Fibroblast of lung (primary cell): ENCODE measurements around the gene ECI2. TPM values are rescaled to one million over a fixed set of nuclear protein-coding genes. Genes with fewer than 3 reads are reported as not detected.

Experiments used
- DNase-seq, 2 donors: peaks; one replicate each; pipeline versions ENCODE4 v3.0.0 to v3.0.0-alpha.2; 2010; ENCODE audit warnings: low read depth in 2 of 2
- H2AFZ ChIP-seq: 2 replicates; pipeline ENCODE4 v1.5.1; 2012; ENCODE audit warnings: low read length, control low read depth, inconsistent platforms
- H3K27ac ChIP-seq: 2 replicates; pipeline ENCODE4 v1.5.1; 2011; ENCODE audit warnings: low read length, control low read depth; ENCODE audit not compliant: insufficient read depth
- H3K27me3 ChIP-seq: 2 replicates; pipeline ENCODE4 v1.5.1; 2011; ENCODE audit warnings: mild to moderate bottlenecking, low read length; ENCODE audit not compliant: control insufficient read depth, insufficient read depth
- H3K36me3 ChIP-seq: 2 replicates; pipeline ENCODE4 v1.5.1; 2011; ENCODE audit warnings: low read length; ENCODE audit not compliant: control insufficient read depth, insufficient read depth
- H3K4me1 ChIP-seq: 2 replicates; pipeline ENCODE4 v1.5.1; 2011; ENCODE audit warnings: low read length; ENCODE audit not compliant: control insufficient read depth, insufficient read depth; ENCODE audit errors: extremely low read depth
- H3K4me2 ChIP-seq: 2 replicates; pipeline ENCODE4 v1.5.1; 2011; ENCODE audit warnings: low read length, control low read depth; ENCODE audit not compliant: insufficient read depth; ENCODE audit errors: extremely low read depth
- H3K4me3 ChIP-seq, 4 experiments: fragments of 200-600 bp in 1 of 4; sonication (generic) in 1 of 4; replicated peaks in 1 of 4; 2 replicates each; pipeline ENCODE4 v1.5.1; 2011 to 2016; ENCODE audit warnings: low read length in 4 of 4, low read depth in 3 of 4, mild to moderate bottlenecking in 3 of 4, control low read depth in 2 of 4, inconsistent platforms in 1 of 4, mixed read lengths in 1 of 4; ENCODE audit not compliant: insufficient read depth in 1 of 4; ENCODE audit errors: control extremely low read depth in 1 of 4
- H3K79me2 ChIP-seq: 2 replicates; pipeline ENCODE4 v1.5.1; 2012; ENCODE audit warnings: mild to moderate bottlenecking, low read length, inconsistent platforms; ENCODE audit not compliant: control insufficient read depth, insufficient read depth
- H3K9ac ChIP-seq: 2 replicates; pipeline ENCODE4 v1.5.1; 2011; ENCODE audit warnings: mild to moderate bottlenecking, low read length, control low read depth; ENCODE audit not compliant: insufficient read depth
- H3K9me3 ChIP-seq: 2 replicates; pipeline ENCODE4 v1.5.1; 2012; ENCODE audit warnings: low read depth, low read length; ENCODE audit not compliant: control insufficient read depth, insufficient read depth
- H4K20me1 ChIP-seq: 2 replicates; pipeline ENCODE4 v1.5.1; 2011; ENCODE audit warnings: low read length; ENCODE audit not compliant: control insufficient read depth, insufficient read depth; ENCODE audit errors: extremely low read depth
- CTCF ChIP-seq, 2 donors: IDR thresholded peaks in 1 of 2; conservative IDR thresholded peaks in 1 of 2; 1 replicate in 1 of 2; 2 replicates in 1 of 2; pipeline ENCODE4 v1.5.1; 2011 to 2012; ENCODE audit warnings: low read length in 2 of 2, control low read depth in 1 of 2, inconsistent platforms in 1 of 2, low read depth in 1 of 2, mild to moderate bottlenecking in 1 of 2
- EZH2 ChIP-seq: IDR thresholded peaks from 2 replicates; pipeline ENCODE4 v1.5.1; 2012; ENCODE audit warnings: low read length, control low read depth, mild to moderate bottlenecking; ENCODE audit errors: missing control alignments
- polyA plus RNA-seq, 2 donors: library from polyadenylated mRNA; depleted of rRNA in 1 of 2; stranded (reverse) in 1 of 2; unstranded in 1 of 2; fragments of >200 nt; gene quantifications; 2 replicates each; pipeline ENCODE4 v1.2.1, GENCODE V29; 2011 to 2012; ENCODE audit warnings: missing spikeins in 1 of 2
- total RNA-seq: library from RNA; depleted of rRNA; stranded (reverse); fragments of >200 nt; gene quantifications from 2 replicates; pipeline ENCODE4 v1.2.1, GENCODE V29; 2014

ECI2 gene
- total and polyA plus RNA-seq, 2 donors (not counting 1 experiment from before 2014, with no cell fraction given), result 85.2 to 157 TPM

GRCh38 chr6:4139272-4139671, 3.9 kb upstream of the ECI2 start:
- H3K9me3 ChIP-seq, result no peaks in the 10 kb centered on the region
- peak overlapping the region; percentile 7 for H2AFZ ChIP-seq
- H4K20me1 ChIP-seq, result no peaks in the 10 kb centered on the region
- H3K27ac ChIP-seq, result no peak overlapping the region
- H3K4me3 ChIP-seq, result no peak overlapping the region
- H3K36me3 ChIP-seq, result no peaks in the 10 kb centered on the region
- no peak overlapping the region for H3K9ac ChIP-seq
- H3K79me2 ChIP-seq, result peaks cover 10% of the 10 kb centered on the region
- TF ChIP-seq EZH2 (no peak), CTCF (conservative IDR thresholded peaks at IDR 0.05 in 1 of 2, IDR thresholded peaks at IDR 0.05 in 1 of 2; ENCODE audit: low read depth in 1 of 2, low read length in 2 of 2) (no peak)
- H3K4me1 ChIP-seq, result peaks cover 2% of the 10 kb centered on the region
- no peak overlapping the region for H3K4me2 ChIP-seq
- DNase-seq, result peak in 1 of 2 donors; percentile 56
- no peaks in the 10 kb centered on the region for H3K27me3 ChIP-seq

GRCh38 chr6:4138186-4138585, 2.8 kb upstream of the ECI2 start:
- Histone ChIP-seq H3K9me3 (no peaks in the 10 kb centered on the region), H3K27ac (no peak overlapping the region), H4K20me1 (no peaks in the 10 kb centered on the region), H2AFZ (no peak overlapping the region), H3K4me2 (no peak overlapping the region), H3K9ac (no peak overlapping the region), H3K36me3 (no peaks in the 10 kb centered on the region), H3K79me2 (peaks cover 21% of the 10 kb centered on the region), H3K4me3 (no peak overlapping the region), H3K4me1 (peaks cover 2% of the 10 kb centered on the region), H3K27me3 (no peaks in the 10 kb centered on the region)
- no peak for DNase-seq
- TF ChIP-seq EZH2, result no peak
- no peak for TF ChIP-seq CTCF (conservative IDR thresholded peaks at IDR 0.05 in 1 of 2, IDR thresholded peaks at IDR 0.05 in 1 of 2; ENCODE audit: low read depth in 1 of 2, low read length in 2 of 2)

GRCh38 chr6:4136354-4136831, 1.0 kb upstream of the ECI2 start:
- Histone ChIP-seq H3K4me2 (peak overlapping the region; percentile 64), H3K9ac (peak overlapping the region; percentile 50)

More at GRCh38 chr6:4136354-4136831, 1.0 kb upstream of the ECI2 start:
- H3K79me2 ChIP-seq, result peaks cover 33% of the 10 kb centered on the region
- no peaks in the 10 kb centered on the region for H3K9me3 ChIP-seq
- H3K27me3 ChIP-seq, result no peaks in the 10 kb centered on the region
- peaks cover 4% of the 10 kb centered on the region for H3K36me3 ChIP-seq
- DNase-seq, result no peak
- H3K4me1 ChIP-seq, result peaks cover 2% of the 10 kb centered on the region
- H3K4me3 ChIP-seq, result peak overlapping the region; percentile 55 to 79 (median 68)
- TF ChIP-seq CTCF (conservative IDR thresholded peaks at IDR 0.05 in 1 of 2, IDR thresholded peaks at IDR 0.05 in 1 of 2; ENCODE audit: low read depth in 1 of 2, low read length in 2 of 2), result no peak
- TF ChIP-seq EZH2, result no peak
- peak overlapping the region; percentile 64 for H3K27ac ChIP-seq
- H2AFZ ChIP-seq, result peak overlapping the region; percentile 57
- no peaks in the 10 kb centered on the region for H4K20me1 ChIP-seq
